Esophagus squamous epithelium (tissue), 4 donors: ENCODE data around the gene FBN3.

Source experiments
- CTCF ChIP-seq, 6 experiments: fragments of 450-650 bp in 4 of 6; fragments of 200-600 bp in 2 of 6; sonication (generic) in 2 of 6; IDR thresholded peaks; one replicate each; pipeline ENCODE4 v1.5.1; 2016 to 2019; ENCODE audit warnings: antibody characterized with exemption in 6 of 6, mild to moderate bottlenecking in 4 of 6, moderate library complexity in 4 of 6
- POLR2A ChIP-seq, 4 donors: fragments of 450-650 bp; IDR thresholded peaks; one replicate each; pipeline ENCODE4 v1.6.1; 2017; ENCODE audit warnings: antibody characterized with exemption in 4 of 4, mild to moderate bottlenecking in 4 of 4, moderate library complexity in 3 of 4

- TF ChIP-seq CTCF (IDR thresholded peaks at IDR 0.05) (no peak), POLR2A (IDR thresholded peaks at IDR 0.05) (no peak)
These were observed 40.6 kb downstream of the FBN3 start for GRCh38 chr19:8108560-8109445.
